Kidney tubule cell (primary cell): ENCODE results near the gene CDRT15.
"Not testable (repeated sequence)": the region's sequence is repeated elsewhere in the genome, so short reads cannot be mapped to it uniquely, and the experiment has no call there.

Experiments used
- DNase-seq: peaks from one replicate; pipeline ENCODE4 v3.0.0-alpha.2; 2018; ENCODE audit warnings: low spot score

Gene CDRT15

DNA sequence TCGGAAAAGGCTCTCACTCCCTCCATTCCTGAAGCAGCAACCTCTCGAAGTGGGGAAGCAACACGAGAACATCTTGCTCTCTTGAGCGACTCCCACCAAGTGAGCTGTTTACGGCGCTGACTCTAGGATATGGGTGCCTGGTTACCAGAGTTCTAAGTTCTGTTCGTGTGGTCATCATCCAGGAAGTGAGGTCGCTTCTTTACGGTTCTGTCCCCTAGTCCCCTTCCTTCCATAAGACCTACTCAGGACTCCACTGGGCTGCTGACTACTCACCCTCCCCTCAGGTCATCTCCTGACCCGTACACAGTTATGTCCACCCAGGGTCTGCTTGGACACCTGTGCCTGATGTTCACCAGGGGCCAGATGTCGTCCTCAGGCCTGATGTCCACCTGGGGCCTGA, at the start of gene CDRT15:
TSS of gene CDRT15 (minus strand) at position 101 of the 400 bp plus-strand sequence. CDS start at position 72, 29 bp downstream.
- not testable (repeated sequence) for DNase-seq

- no peak for DNase-seq
Observed at GRCh38 chr17:14282726-14283125, 46.1 kb upstream of the CDRT15 start.

DNA sequence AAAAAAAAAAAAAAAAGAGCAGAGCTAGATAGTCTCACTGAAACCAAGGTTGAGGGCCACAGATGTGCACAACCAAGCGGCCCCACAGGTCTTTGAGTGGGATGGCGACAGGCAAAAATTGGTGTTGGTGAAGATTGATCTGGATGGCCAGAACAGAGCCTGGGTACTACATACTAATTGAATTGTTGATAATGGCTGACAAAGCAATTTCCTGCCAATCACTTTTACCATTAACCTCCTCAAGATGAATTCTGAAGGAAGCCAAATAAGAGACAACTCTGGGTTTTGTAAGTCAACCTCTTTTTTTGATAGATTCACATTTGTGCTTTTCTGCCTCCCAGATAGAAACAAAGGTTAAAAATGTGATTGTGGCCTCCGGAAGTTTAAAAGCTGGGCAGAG, 44.9 kb upstream of the CDRT15 start:
- no peak for DNase-seq

- DNase-seq = no peak
Observed at GRCh38 chr17:14276535-14277250, 40.0 kb upstream of the CDRT15 start.

- DNase-seq = no peak
Observed at GRCh38 chr17:14270508-14270907, 33.8 kb upstream of the CDRT15 start.

- DNase-seq = no peak
Observed at GRCh38 chr17:14269473-14269872, 32.8 kb upstream of the CDRT15 start.

DNA sequence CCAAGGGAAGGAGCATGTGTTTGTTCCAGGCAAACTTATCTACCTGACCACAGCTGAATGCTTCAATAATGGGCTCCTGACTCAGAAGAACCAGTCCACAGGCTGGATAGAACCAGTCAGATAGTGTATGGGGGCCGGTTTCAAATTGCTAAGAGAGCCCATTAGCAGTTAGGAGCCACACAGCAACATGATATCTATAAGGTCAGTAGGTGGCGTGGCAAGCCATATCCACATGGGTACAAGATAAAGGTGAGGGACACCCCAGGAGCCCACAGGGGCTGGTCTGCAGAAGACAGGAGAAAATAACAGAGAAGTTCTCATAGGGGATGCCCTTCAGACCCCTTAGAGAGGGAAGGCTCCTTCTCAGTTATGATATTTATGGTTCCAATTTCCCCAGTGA, 31.6 kb upstream of the CDRT15 start:
- DNase-seq = no peak

DNA sequence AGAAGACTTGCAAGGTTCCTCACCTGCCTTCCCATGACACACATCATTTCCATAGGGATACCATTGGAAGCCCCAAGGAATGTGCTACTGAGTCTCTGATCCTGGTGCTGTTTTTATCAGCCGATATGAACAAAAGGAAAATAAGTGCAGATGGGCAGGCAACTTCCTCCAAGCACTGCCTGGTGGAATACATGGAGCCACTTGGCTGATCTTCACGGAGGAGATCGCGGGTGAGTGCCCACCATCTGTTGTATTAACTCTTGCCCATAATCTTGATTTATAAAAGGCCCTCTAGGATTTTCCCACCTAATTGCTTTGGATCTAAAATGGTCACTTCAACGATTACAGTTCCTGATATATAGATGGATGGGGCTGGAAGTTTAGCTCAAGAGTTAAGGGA, 24.7 kb upstream of the CDRT15 start:
- no peak for DNase-seq

DNA sequence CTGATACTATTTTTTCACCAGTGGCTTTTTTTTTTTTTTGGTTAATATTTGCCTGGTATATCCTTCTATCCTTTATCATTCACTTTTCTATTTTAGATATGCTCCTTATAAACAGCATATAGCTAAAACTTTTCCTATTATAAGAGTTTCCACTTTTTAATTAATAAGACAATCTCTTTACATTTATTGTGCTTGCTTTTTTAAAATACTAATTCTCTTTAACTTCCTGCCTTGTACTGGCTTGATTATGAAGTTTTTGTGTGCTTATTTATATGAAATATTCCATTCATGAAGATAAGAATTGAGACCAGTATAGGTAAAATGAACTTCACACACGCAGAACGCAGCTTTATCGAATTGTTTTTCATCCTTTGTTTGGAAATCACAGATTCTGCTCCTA, 9.0 kb upstream of the CDRT15 start:
- DNase-seq = no peak

- no peak for DNase-seq
Observed at GRCh38 chr17:14245002-14245401, 8.3 kb upstream of the CDRT15 start.

DNA sequence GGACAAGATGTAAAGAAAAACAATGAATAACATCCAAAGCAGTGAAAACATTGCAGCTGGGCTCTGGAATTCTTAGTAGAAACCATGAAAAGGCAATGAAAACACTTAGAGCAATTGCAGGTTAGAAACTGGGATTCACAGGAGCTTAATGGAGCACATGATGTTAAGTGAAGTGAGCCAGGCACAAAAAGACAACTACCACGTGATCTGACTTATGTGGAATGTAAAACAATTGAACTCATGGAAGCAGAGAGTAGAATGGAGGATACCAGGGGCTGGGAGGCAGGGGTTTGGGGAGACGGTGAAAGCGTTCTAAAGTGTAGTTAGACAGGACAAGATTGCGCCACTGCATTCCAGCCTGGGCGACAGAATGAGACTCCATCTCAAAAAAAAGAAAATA, 2.6 kb upstream of the CDRT15 start:
- DNase-seq = not testable (repeated sequence)

DNA sequence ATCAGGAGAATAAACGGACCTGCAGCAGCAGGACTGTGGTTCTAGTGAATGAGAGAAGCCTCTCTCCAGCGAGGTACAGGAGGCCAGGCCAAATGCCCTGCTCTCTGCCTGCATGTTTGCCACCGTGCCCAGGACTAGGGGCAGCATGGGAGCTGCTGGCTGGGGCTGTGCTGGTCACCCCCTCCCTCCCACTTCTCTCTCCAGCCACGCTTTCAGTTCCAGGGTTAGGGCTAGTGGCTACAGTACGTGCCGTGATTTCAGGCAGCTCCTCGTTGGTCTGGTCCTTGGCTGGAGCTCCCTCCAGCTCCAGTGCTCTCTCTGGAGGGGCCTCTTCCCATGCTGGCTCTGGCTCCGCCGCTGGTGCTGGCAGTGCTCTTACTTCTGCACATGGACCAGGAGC, 630 bp downstream of the CDRT15 start:
- DNase-seq = not testable (repeated sequence)

DNA sequence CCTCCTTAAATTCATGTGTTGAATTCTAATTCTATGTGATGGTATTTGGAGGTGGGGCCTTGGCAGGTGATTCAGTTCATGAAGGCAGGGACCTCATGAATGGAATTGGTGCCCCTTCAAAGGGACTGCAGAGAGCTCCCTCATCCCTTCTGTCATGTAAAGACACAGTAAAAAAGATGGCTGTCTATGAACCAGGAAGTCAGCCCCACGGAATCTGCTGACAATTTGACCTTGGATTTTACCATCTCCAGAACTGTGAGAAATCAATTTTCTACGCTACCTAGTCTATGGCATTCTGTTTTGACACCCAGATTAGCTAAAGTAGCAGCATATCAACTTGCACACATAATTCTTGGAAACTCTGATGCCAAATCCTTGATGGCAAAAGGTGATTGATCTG, 1.6 kb downstream of the CDRT15 start:
- DNase-seq = not testable (repeated sequence)

GRCh38 chr17:14231187-14231586, 5.5 kb downstream of the CDRT15 start:
- DNase-seq = not testable (repeated sequence)

GRCh38 chr17:14228903-14229302, 7.8 kb downstream of the CDRT15 start:
- DNase-seq = no peak

DNA sequence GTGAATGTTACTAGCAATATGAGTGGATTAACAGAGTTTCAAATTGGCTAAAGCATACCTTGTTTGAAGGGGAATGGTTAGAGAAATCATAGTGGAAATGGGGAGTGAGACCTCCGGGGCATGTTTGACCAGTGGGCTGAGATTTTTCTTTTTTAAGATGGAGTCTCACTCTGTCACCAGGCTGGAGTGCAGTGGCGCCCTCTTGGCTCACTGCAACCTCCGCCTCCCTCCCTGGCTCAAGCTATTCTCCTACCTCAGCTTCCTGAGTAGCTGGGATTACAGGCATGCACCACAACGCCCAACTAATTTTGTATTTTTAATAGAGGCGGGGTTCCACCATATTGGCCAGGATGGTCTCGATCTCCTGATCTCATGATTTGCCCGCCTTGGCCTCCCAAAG, 9.6 kb downstream of the CDRT15 start:
- DNase-seq = no peak

DNA sequence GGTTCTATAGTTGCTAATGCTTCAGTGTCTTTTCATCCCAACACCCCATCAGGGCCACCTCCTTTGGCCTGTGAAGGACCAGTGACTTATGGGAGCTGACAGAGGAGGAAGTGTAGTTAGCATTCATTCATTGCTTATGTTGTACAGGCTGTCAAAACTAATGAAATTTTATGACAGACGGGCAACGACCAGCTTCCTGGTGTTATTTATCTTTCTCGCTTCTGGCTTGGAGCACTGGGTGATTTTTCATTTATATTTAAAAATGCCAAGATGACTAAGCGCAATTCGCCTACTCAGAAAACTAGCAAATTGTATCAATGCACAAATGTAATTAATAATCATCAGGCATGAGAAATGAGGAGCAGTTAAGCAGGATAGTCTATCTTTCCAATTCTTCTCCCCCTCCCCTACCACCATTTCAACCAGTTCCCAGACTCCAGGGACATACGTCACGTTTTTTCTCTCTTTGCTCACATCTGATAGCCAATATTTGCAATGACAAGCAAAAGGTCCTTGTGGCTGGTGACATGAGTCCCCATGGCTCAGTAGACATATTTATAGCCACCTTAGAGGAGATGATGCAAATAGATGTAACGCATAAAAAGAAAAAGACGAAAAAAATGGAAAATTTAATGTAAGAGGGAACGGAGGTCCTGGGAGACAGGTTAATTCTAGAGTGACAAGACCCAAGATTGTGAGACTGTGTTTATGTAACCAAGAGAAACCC, 11.2 kb downstream of the CDRT15 start:
- DNase-seq = no peak

GRCh38 chr17:14222611-14223010, 14.1 kb downstream of the CDRT15 start:
- DNase-seq = no peak

GRCh38 chr17:14214271-14214670, 22.4 kb downstream of the CDRT15 start:
- DNase-seq = peak; percentile 31

GRCh38 chr17:14212401-14212800, 24.3 kb downstream of the CDRT15 start:
- DNase-seq = no peak

- no peak for DNase-seq
Observed at GRCh38 chr17:14211801-14212200, 24.9 kb downstream of the CDRT15 start.

- no peak for DNase-seq
Observed at GRCh38 chr17:14211246-14211645, 25.4 kb downstream of the CDRT15 start.

- no peak for DNase-seq
Observed at GRCh38 chr17:14209215-14209614, 27.4 kb downstream of the CDRT15 start.

DNA sequence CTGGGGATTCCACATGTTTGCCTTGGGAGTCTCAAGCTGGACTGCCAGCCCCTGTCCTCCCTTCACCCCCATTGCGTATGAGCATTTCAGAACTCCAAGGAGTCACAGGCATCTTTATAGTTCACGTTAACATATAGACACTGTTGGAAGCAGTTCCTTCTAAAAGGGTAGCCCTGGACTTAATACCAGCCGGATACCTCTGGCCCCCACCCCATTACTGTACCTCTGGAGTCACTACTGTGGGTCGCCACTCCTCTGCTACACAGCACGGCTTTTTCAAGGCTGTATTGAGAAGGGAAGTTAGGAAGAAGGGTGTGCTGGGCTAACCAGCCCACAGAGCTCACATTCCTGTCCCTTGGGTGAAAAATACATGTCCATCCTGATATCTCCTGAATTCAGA, 28.9 kb downstream of the CDRT15 start:
- no peak for DNase-seq
